ENCODE measurements around the gene RAD51B. TPM values are rescaled to one million over a fixed set of nuclear protein-coding genes. Genes with fewer than 3 reads are reported as not detected.

Gene RAD51B
- total and polyA plus RNA-seq, 2 of the 13 experiments (the other 11 are each of a cell fraction or from before 2014, with no cell fraction given) = 7.0 to 9.5 TPM

- intact Hi-C loops (cut with micrococcal nuclease; ENCODE audit: unreplicated experiment) = no loop called here
- Histone ChIP-seq H3K9ac (ENCODE audit: insufficient read depth, low read depth, low read length) (no peak overlapping the region), H3K27ac (ENCODE audit: extremely low read length, insufficient read depth, low read length) (no peak overlapping the region), H3K27me3 (ENCODE audit: control insufficient read depth in 1 of 2, insufficient read depth in 2 of 2, low read length in 2 of 2) (no peaks in the 10 kb centered on the region), H2AFZ (ENCODE audit: low read length) (no peak overlapping the region), H3K79me2 (ENCODE audit: insufficient read depth, low read length) (no peaks in the 10 kb centered on the region), H3K9me3 (ENCODE audit: low read length) (no peaks in the 10 kb centered on the region), H4K20me1 (ENCODE audit: insufficient read depth, low read length) (no peaks in the 10 kb centered on the region), H3K4me3 (replicated peaks in 1 of 3; ENCODE audit: insufficient read depth in 1 of 3, low read depth in 2 of 3, low read length in 3 of 3) (no peak overlapping the region), H3K36me3 (replicated peaks in 1 of 2; ENCODE audit: control insufficient read depth in 1 of 2, insufficient read depth in 2 of 2, low read length in 2 of 2) (no peaks in the 10 kb centered on the region), H3K4me1 (ENCODE audit: insufficient read depth, low read length) (peaks cover 46% of the 10 kb centered on the region), H3K4me2 (ENCODE audit: low read depth, low read length) (peak overlapping the region; percentile 45)
- TF ChIP-seq HDAC1 (CRISPR knock-in tag; IDR thresholded peaks at IDR 0.05) (0 out of 2 replicates have a peak, but pooled peaks have one; percentile 25), ISL2 (CRISPR knock-in tag; IDR thresholded peaks at IDR 0.05) (0 out of 2 replicates have a peak, but pooled peaks have one; percentile 8), KMT2B (CRISPR knock-in tag; IDR thresholded peaks at IDR 0.05) (no peak), HNF1B (CRISPR knock-in tag; IDR thresholded peaks at IDR 0.05) (peak; percentile 6; the same call in 1 of the 2 replicates)
- ChIA-PET POLR2A (interaction anchor here (0.8 kb wide), 1 partner anchor 15 kb away, joined by 3 read pairs; no protein-coding TSS in a partner anchor), CTCF (ENCODE audit: low intra/inter-chr PET ratio, low total read pairs) (no interaction called here)
- no peak for DNase-seq (ENCODE audit: low spot score)
- in situ Hi-C loops (cut with HindIII; ENCODE audit: extremely low pct_ligation_motif_present, low pct_unique_long_range_greater_than_20kb) = no loop called here
- 65% methylated on average over 6 of the region's 6 CpGs for WGBS (ENCODE audit: low lambda C conversion rate)
- BruUV-seq (replicated peaks) = no TSS peak
- ATAC-seq = peak; percentile 56
- FAIRE-seq = no peak
Measured at GRCh38 chr14:68486809-68487208, 667.2 kb downstream of the RAD51B start.

DNA sequence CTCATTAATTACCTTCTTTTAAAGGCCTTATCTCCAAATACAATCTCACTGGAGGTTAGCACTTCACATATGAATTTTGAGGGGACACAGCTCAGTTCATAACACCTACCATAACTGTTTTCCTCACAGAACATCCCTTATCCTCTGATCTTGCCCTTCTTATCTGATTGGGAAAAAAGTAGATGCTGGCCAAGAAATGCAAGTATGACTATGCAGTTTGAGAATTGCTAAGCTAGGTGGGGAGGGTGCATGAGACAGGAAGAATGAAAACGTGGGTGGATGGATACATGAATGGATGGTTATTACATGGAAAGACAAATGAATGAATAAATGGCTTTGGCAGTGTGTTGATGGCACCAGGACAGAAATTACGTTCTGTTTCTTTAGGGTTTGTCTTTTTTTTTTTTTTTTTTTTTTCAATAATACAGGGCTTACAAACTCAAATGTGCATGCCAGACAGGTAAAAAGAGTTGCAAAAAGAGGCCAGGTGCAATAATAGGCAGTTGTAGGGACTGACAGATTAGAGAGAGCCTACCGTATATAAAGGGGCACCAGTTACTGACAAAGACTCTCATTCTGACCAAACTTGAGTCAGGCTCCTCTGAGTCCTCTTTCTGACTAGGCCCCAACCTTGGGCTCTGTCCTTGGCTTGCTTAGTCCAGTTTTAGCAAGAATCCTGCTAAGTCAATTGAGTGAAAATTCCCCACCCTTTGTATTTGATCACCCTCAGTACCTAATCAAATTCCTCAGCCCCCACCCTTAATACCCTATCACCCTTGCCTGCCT, 668.4 kb downstream of the RAD51B start:
- Histone ChIP-seq H3K4me2 (ENCODE audit: low read depth, low read length) (no peak overlapping the region), H3K4me1 (ENCODE audit: insufficient read depth, low read length) (peaks cover 46% of the 10 kb centered on the region), H2AFZ (ENCODE audit: low read length) (no peak overlapping the region), H3K27me3 (ENCODE audit: control insufficient read depth in 1 of 2, insufficient read depth in 2 of 2, low read length in 2 of 2) (no peaks in the 10 kb centered on the region), H4K20me1 (ENCODE audit: insufficient read depth, low read length) (no peaks in the 10 kb centered on the region), H3K79me2 (ENCODE audit: insufficient read depth, low read length) (no peaks in the 10 kb centered on the region), H3K4me3 (replicated peaks in 1 of 3; ENCODE audit: insufficient read depth in 1 of 3, low read depth in 2 of 3, low read length in 3 of 3) (no peak overlapping the region), H3K9me3 (ENCODE audit: low read length) (no peaks in the 10 kb centered on the region), H3K36me3 (replicated peaks in 1 of 2; ENCODE audit: control insufficient read depth in 1 of 2, insufficient read depth in 2 of 2, low read length in 2 of 2) (no peaks in the 10 kb centered on the region), H3K27ac (ENCODE audit: extremely low read length, insufficient read depth, low read length) (no peak overlapping the region), H3K9ac (ENCODE audit: insufficient read depth, low read depth, low read length) (no peak overlapping the region)
- WGBS (ENCODE audit: low lambda C conversion rate) = 93% methylated on average over 3 of the region's 3 CpGs
- intact Hi-C loops (cut with micrococcal nuclease; ENCODE audit: unreplicated experiment) = no loop called here
- CTCF ChIA-PET (ENCODE audit: low intra/inter-chr PET ratio, low total read pairs) = no interaction called here
- FAIRE-seq (no peak), DNase-seq (ENCODE audit: low spot score) (no peak), ATAC-seq (no peak)
- POLR2A ChIA-PET = no interaction called here
- TF ChIP-seq THAP11 (CRISPR knock-in tag; IDR thresholded peaks at IDR 0.05) = no peak
- BruUV-seq (replicated peaks) = no TSS peak
- in situ Hi-C loops (cut with HindIII; ENCODE audit: extremely low pct_ligation_motif_present, low pct_unique_long_range_greater_than_20kb) = no loop called here

All from HepG2 (cell line).